Prostate gland (tissue), 2 donors: Measurements from ENCODE around the gene NOL6. TPM values are rescaled to one million over a fixed set of nuclear protein-coding genes. Genes with fewer than 3 reads are reported as not detected.

Experiments used
- DNase-seq: peaks from one replicate; pipeline ENCODE4 v3.0.0-alpha.2; 2019; ENCODE audit warnings: low spot score
- H3K27ac ChIP-seq, 2 donors: fragments of 200-600 bp; sonication (generic); 2 replicates each; pipeline ENCODE4 v1.5.1; 2017 to 2019
- H3K27me3 ChIP-seq: fragments of 200-600 bp; sonication (generic); replicated peaks from 2 replicates; pipeline ENCODE4 v1.5.1; 2019; ENCODE audit not compliant: insufficient read depth
- H3K36me3 ChIP-seq, 2 donors: fragments of 200-600 bp; sonication (generic); 1 replicate in 1 of 2; 2 replicates in 1 of 2; pipeline versions ENCODE4 v1.5.1 to v1.8.1; 2017 to 2019
- H3K4me1 ChIP-seq: fragments of 200-600 bp; sonication (generic); replicated peaks from 2 replicates; pipeline ENCODE4 v1.5.1; 2019
- H3K4me3 ChIP-seq, 2 donors: fragments of 200-600 bp; sonication (generic); 2 replicates each; pipeline ENCODE4 v1.5.1; 2017 to 2019
- H3K9me3 ChIP-seq: fragments of 200-600 bp; sonication (generic); 2 replicates; pipeline ENCODE4 v1.5.1; 2017
- POLR2A ChIP-seq: fragments of 450-650 bp; IDR thresholded peaks from one replicate; pipeline ENCODE4 v1.6.1; 2016; ENCODE audit warnings: antibody characterized with exemption, mild to moderate bottlenecking
- POLR2AphosphoS5 ChIP-seq: sonication (generic); formaldehyde crosslinking; IDR thresholded peaks from one replicate; pipeline ENCODE4 v1.6.1; 2017; ENCODE audit warnings: antibody characterized with exemption
- WGBS: methylation state at CpG from one replicate; pipeline ENCODE4 v1.1.5; 2018; 5-methylcytosine and 5-hydroxymethylcytosine counted together
- intact Hi-C: fragments of 100-400 bp; cut with DNase I; formaldehyde crosslinking; loops from one replicate; pipeline ENCODE4 v1.14.2; 2022
- total RNA-seq, 2 donors: library from RNA; depleted of rRNA; stranded (reverse); fragments of >200 nt; gene quantifications; one replicate each; pipeline ENCODE4 v1.1.0, GENCODE V29; 2016
- TF ChIP-seq, protein P1 (sequence below), 4 experiments: fragments of 200-600 bp in 2 of 4; fragments of 450-650 bp in 2 of 4; sonication (generic) in 2 of 4; IDR thresholded peaks; 1 replicate in 3 of 4; 2 replicates in 1 of 4; pipeline ENCODE4 v1.5.1; 2016 to 2019; ENCODE audit warnings: antibody characterized with exemption in 4 of 4, mild to moderate bottlenecking in 2 of 4, moderate library complexity in 2 of 4

The NOL6 gene
- total RNA-seq, 2 donors from 2014 or later, result 28.6 to 30.9 TPM

DNA sequence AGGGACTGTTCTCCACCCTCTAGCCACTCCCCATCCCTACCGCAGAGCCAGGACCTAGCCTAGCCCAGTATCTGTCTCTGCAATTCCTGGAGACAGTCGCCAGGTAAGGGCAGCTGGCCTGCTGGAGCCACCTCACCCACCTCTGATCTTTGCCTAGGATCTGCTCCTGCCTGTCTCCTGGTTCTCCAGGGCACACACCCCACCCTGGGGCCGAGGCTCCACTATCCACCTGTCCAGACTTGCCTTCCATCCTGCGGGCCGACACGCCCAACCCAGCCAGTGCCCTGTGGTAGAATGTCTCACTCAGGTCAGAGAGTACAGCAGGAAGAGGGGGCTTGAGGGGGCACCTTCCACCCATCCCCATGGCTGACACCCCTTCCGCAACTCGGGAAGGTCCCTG lies 55.6 kb downstream of the NOL6 start:
- Histone ChIP-seq H3K27ac (no peak overlapping the region), H3K9me3 (no peaks in the 10 kb centered on the region), H3K36me3 (no peaks in the 10 kb centered on the region), H3K4me3 (no peak overlapping the region), H3K4me1 (peaks cover 16% of the 10 kb centered on the region), H3K27me3 (no peaks in the 10 kb centered on the region)
- TF ChIP-seq POLR2AphosphoS5 (no peak), POLR2A (no peak)
- TF ChIP-seq, protein P1, sequence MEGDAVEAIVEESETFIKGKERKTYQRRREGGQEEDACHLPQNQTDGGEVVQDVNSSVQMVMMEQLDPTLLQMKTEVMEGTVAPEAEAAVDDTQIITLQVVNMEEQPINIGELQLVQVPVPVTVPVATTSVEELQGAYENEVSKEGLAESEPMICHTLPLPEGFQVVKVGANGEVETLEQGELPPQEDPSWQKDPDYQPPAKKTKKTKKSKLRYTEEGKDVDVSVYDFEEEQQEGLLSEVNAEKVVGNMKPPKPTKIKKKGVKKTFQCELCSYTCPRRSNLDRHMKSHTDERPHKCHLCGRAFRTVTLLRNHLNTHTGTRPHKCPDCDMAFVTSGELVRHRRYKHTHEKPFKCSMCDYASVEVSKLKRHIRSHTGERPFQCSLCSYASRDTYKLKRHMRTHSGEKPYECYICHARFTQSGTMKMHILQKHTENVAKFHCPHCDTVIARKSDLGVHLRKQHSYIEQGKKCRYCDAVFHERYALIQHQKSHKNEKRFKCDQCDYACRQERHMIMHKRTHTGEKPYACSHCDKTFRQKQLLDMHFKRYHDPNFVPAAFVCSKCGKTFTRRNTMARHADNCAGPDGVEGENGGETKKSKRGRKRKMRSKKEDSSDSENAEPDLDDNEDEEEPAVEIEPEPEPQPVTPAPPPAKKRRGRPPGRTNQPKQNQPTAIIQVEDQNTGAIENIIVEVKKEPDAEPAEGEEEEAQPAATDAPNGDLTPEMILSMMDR (IDR thresholded peaks at IDR 0.05), result no peak
- WGBS, result 46% methylated on average over 8 of the region's 8 CpGs
- DNase-seq, result no peak
- intact Hi-C loops, result loop anchor here (5.0 kb wide), 1 partner anchor 41 kb away; no protein-coding TSS in a partner anchor

DNA sequence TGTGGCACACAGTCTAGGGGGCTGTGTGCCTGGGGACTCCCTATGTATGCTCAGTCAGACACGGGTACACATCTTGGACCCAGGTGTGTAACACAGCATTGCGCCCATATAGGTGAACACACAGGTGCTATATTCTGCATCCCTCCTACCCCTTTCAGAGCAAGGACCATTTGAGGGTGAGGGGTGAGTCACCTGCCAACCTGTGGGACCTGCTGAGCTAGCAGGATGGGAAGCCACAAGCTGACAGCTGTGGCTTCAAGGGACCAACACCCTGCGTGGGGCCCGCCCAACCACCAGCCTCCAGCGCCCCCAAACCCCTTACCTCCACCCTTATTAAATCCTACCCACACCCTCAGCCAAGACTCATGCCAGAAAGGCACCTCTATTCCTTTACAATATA lies 56.7 kb downstream of the NOL6 start:
- Histone ChIP-seq H3K9me3 (no peaks in the 10 kb centered on the region), H3K27ac (no peak overlapping the region), H3K27me3 (no peaks in the 10 kb centered on the region), H3K36me3 (no peaks in the 10 kb centered on the region), H3K4me1 (peaks cover 16% of the 10 kb centered on the region), H3K4me3 (no peak overlapping the region)
- no peak for DNase-seq
- intact Hi-C loops, result loop anchor here (5.0 kb wide), 1 partner anchor 40 kb away; no protein-coding TSS in a partner anchor
- TF ChIP-seq, protein P1 (IDR thresholded peaks at IDR 0.05), result no peak
- TF ChIP-seq POLR2AphosphoS5, result no peak
- TF ChIP-seq POLR2A, result no peak
- 68% methylated on average over 5 of the region's 5 CpGs for WGBS

DNA sequence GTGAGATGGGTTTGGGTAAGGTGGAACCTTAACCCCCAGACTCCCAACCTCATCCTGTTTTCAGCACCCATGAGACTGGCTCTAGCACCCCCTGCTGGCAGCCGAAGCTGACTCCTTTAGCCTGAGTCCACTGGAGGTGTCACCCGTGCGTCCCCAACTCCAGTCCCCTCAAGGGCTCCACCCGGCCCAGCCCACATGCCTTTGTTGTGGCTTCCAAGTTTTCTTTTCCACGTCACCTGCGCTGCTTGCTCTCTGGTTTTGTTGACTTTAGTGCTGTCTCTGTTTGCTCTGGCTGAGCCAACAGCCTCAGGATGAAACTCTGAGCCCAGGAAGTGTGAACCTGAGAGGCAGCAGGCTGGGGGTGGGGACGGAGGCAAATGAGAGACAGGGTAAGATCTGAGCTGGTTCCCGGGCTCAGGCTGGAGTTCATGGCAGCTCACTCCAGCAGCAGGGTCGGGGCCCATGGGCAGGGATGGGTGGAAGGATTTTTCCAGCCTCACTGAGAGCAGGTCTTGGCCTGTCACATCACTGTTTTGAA lies 58.2 kb downstream of the NOL6 start:
- H3K27ac ChIP-seq, result peak overlapping the region; percentile 73 to 79
- H3K4me1 ChIP-seq, result peaks cover 16% of the 10 kb centered on the region
- intact Hi-C loops, result loop anchor here (5.0 kb wide), 1 partner anchor 38 kb away; no protein-coding TSS in a partner anchor
- 17% methylated on average over 9 of the region's 9 CpGs for WGBS
- no peak overlapping the region for H3K4me3 ChIP-seq
- DNase-seq, result peak; percentile 95
- no peaks in the 10 kb centered on the region for H3K9me3 ChIP-seq
- no peaks in the 10 kb centered on the region for H3K36me3 ChIP-seq
- no peaks in the 10 kb centered on the region for H3K27me3 ChIP-seq
- TF ChIP-seq, protein P1 (IDR thresholded peaks at IDR 0.05), result peak; percentile 60 to 84 (median 70)
- peak; percentile 32 for TF ChIP-seq POLR2A
- TF ChIP-seq POLR2AphosphoS5, result peak; percentile 98

DNA sequence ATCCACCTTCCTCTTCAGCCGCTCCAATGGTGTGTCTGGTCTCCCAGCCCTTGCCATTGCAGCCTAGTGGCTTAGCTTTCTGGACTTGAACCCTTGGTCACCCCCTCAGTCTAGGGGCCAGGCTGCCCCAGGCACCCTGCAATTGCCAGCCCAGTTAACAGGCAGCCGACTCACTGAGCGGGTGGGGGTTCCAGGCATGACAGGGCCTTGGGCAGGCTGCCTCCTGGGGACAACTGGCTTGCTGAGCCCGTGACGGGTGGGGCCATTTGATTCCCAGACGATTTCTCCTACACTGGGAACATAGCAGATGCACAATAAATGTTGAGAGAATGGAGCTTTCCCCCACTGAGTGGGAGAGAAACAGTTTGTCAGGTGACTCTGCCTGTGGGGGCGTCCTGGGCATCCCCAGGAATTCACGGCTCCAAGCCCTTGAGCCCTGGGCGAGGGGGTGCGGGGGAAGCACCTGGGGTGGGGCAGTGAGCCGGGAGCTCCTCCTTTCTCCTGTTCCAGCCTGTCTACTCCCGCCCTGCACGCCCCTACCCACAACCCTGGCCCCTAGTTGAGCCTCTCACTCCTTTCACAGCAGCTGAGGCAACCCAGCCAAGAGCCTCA lies 58.7 kb downstream of the NOL6 start:
- H3K27me3 ChIP-seq, result no peaks in the 10 kb centered on the region

More for the DNA sequence above, 58.7 kb downstream of the NOL6 start:
- no peak for DNase-seq
- intact Hi-C loops, result loop anchor here (5.0 kb wide), 1 partner anchor 38 kb away; no protein-coding TSS in a partner anchor
- Histone ChIP-seq H3K27ac (peak overlapping the region; percentile 73 to 79), H3K4me1 (peaks cover 16% of the 10 kb centered on the region), H3K4me3 (no peak overlapping the region), H3K36me3 (no peaks in the 10 kb centered on the region), H3K9me3 (no peaks in the 10 kb centered on the region)
- TF ChIP-seq POLR2AphosphoS5 (no peak), POLR2A (no peak)
- TF ChIP-seq, protein P1 (IDR thresholded peaks at IDR 0.05), result no peak
- 48% methylated on average over 13 of the region's 13 CpGs for WGBS
